ENCODE results near the gene PTPRB.

PTPRB gene

DNA sequence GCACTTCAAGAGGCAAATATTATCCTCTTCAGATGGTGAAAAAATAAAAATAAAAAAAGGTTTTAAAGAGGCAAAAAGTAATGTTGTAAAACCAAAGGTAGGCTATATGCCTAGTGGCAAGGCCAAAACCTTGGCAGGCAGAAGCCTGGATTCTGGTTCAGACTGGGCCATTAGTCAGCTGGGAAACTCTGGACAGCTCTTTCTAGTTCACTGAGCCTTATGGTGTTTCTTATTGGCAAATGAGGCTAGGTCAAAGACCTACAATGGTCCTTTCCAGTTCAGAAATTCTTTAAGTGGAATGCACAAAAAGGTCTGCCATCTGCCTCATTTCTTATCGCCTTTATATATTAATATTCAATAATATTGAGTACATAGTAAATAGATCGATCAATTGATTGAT, 44.6 kb downstream of the PTPRB start:
- Histone ChIP-seq H3K27ac (ENCODE audit: low read depth, low read length, poor library complexity, severe bottlenecking) (no peak overlapping the region), H3K9ac (ENCODE audit: low read length) (no peak overlapping the region)

DNA sequence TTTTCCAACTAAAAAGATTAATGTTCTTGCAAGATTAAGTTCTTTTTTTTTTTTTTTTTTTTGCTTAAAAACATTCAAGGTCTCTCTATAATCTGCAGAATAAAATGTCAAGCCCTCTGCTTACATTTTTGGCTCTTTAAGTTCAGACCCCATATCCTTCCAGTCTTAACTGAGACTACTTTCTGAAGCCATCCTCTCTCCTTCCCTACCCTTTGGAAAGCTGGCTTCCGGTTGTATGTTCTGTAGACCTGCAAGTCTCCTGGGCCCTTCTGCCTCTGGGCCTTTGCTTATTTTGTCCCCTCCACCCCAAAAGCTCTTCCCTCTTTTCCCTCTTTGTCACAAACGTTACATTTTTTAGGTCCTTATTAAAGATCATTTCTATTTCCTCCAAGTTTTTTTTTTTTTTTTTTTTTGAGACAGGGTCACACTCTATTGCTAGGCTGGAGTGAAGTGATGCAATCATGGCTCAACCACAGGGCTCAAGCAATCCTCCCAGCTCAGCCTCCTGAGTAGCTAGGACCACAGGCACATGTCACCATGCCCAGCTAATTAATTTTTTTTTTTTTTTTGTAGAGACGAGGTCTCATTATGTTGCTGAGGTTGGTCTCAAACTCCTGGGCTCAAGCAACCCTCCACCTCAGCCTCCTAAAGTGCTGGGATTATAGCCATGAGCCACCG, 46.5 kb downstream of the PTPRB start:
- TF ChIP-seq CTCF (IDR thresholded peaks at IDR 0.05; ENCODE audit: low read length) (no peak), EZH2 (IDR thresholded peaks at IDR 0.05; ENCODE audit: borderline replicate concordance, low read length) (no peak)
- H3K9me2 ChIP-seq (ENCODE audit: low read depth, low read length) = no peaks in the 10 kb centered on the region
- no peak overlapping the region for H3K27ac ChIP-seq (ENCODE audit: low read depth, low read length, poor library complexity, severe bottlenecking)
- H3K9me3 ChIP-seq (ENCODE audit: low read length) = no peaks in the 10 kb centered on the region
- no peak overlapping the region for H3K4me2 ChIP-seq (ENCODE audit: low read length)
- H3F3A ChIP-seq (ENCODE audit: insufficient read depth, low read length) = no peaks in the 10 kb centered on the region
- H3K27me3 ChIP-seq (ENCODE audit: insufficient read depth, low read length) = no peaks in the 10 kb centered on the region
- H4K20me1 ChIP-seq (ENCODE audit: insufficient read depth, low read length) = no peaks in the 10 kb centered on the region
- no peak overlapping the region for H2AFZ ChIP-seq (ENCODE audit: low read length)
- no peaks in the 10 kb centered on the region for H3K4me1 ChIP-seq (ENCODE audit: insufficient read depth, low read length, severe bottlenecking)
- no peaks in the 10 kb centered on the region for H3K79me2 ChIP-seq (ENCODE audit: insufficient read depth, low read length)
- no peaks in the 10 kb centered on the region; the same call in 1 of the 2 replicates for H3K36me3 ChIP-seq (ENCODE audit: insufficient read depth, low read length)
- no peak overlapping the region for H3K9ac ChIP-seq (ENCODE audit: low read length)
- H3K4me3 ChIP-seq (ENCODE audit: low read depth, low read length, poor library complexity, severe bottlenecking) = no peak overlapping the region

More for the DNA sequence above, 44.6 kb downstream of the PTPRB start:
- Histone ChIP-seq H2AFZ (ENCODE audit: low read length) (no peak overlapping the region), H3K9me3 (ENCODE audit: low read length) (no peaks in the 10 kb centered on the region), H3K9me2 (ENCODE audit: low read depth, low read length) (no peaks in the 10 kb centered on the region), H3K4me1 (ENCODE audit: insufficient read depth, low read length, severe bottlenecking) (no peaks in the 10 kb centered on the region), H3K4me2 (ENCODE audit: low read length) (no peak overlapping the region), H3K27me3 (ENCODE audit: insufficient read depth, low read length) (no peaks in the 10 kb centered on the region), H3K4me3 (ENCODE audit: low read depth, low read length, poor library complexity, severe bottlenecking) (no peak overlapping the region), H3K79me2 (ENCODE audit: insufficient read depth, low read length) (no peaks in the 10 kb centered on the region), H3K36me3 (ENCODE audit: insufficient read depth, low read length) (no peaks in the 10 kb centered on the region), H3F3A (ENCODE audit: insufficient read depth, low read length) (no peaks in the 10 kb centered on the region), H4K20me1 (ENCODE audit: insufficient read depth, low read length) (no peaks in the 10 kb centered on the region)
- TF ChIP-seq EZH2 (IDR thresholded peaks at IDR 0.05; ENCODE audit: borderline replicate concordance, low read length) = no peak
- TF ChIP-seq CTCF (IDR thresholded peaks at IDR 0.05; ENCODE audit: low read length) = no peak

DNA sequence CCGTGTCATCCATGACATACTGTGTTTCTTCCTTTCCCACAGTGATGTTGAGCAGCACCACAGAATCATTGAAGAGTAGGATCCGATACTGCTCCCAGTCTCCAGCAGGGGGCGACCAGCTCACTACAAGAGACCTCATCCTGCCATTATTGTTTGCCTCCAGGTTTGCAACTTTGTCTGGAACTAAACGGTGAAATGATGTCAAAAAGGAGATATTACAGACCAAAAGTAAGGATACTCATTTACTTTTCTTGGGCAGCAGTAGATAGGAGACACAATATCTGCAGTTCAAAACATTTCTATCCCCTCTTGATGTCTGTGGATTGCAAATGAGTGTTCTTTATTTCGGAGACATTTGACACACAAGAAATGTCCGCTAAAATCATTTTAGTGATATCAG, 47.2 kb downstream of the PTPRB start:
- no peak overlapping the region for H3K4me2 ChIP-seq (ENCODE audit: low read length)
- H3K36me3 ChIP-seq (ENCODE audit: insufficient read depth, low read length) = no peaks in the 10 kb centered on the region; the same call in 1 of the 2 replicates
- no peak overlapping the region for H2AFZ ChIP-seq (ENCODE audit: low read length)
- no peak overlapping the region for H3K9ac ChIP-seq (ENCODE audit: low read length)
- H3K9me3 ChIP-seq (ENCODE audit: low read length) = no peaks in the 10 kb centered on the region
- no peaks in the 10 kb centered on the region for H4K20me1 ChIP-seq (ENCODE audit: insufficient read depth, low read length)
- H3K79me2 ChIP-seq (ENCODE audit: insufficient read depth, low read length) = no peaks in the 10 kb centered on the region
- H3K27ac ChIP-seq (ENCODE audit: low read depth, low read length, poor library complexity, severe bottlenecking) = no peak overlapping the region
- TF ChIP-seq EZH2 (IDR thresholded peaks at IDR 0.05; ENCODE audit: borderline replicate concordance, low read length) = no peak
- peak; percentile 95 for TF ChIP-seq CTCF (IDR thresholded peaks at IDR 0.05; ENCODE audit: low read length)
- no peaks in the 10 kb centered on the region for H3K27me3 ChIP-seq (ENCODE audit: insufficient read depth, low read length)
- H3K9me2 ChIP-seq (ENCODE audit: low read depth, low read length) = no peaks in the 10 kb centered on the region
- no peaks in the 10 kb centered on the region for H3F3A ChIP-seq (ENCODE audit: insufficient read depth, low read length)
- H3K4me1 ChIP-seq (ENCODE audit: insufficient read depth, low read length, severe bottlenecking) = no peaks in the 10 kb centered on the region
- H3K4me3 ChIP-seq (ENCODE audit: low read depth, low read length, poor library complexity, severe bottlenecking) = no peak overlapping the region

All from OCI-LY1 (cell line).